Left lobe of liver (tissue), 2 donors: ENCODE measurements around the gene TMEM38A. TPM values are rescaled to one million over a fixed set of nuclear protein-coding genes. Genes with fewer than 3 reads are reported as not detected.

Source experiments
- ATAC-seq: fragments of 200-7000 bp; cut with Tn5 transposase; one replicate; pipeline ENCODE4 v1.9.1; 2020; ENCODE audit warnings: mild to moderate bottlenecking, moderate library complexity
- DNase-seq: peaks from one replicate; pipeline ENCODE4 v3.0.0-alpha.2; 2020; ENCODE audit warnings: low spot score
- total RNA-seq: library from RNA; stranded (reverse); gene quantifications from one replicate; pipeline ENCODE4 v1.2.1, GENCODE V29; 2021
- donor health status: DM: no; HTN: no; CAD: no; lungs with moderate emphysema.
- donor health status: DM: no; HTN: yes; CAD: no.

Gene TMEM38A
- total RNA-seq = 6.0 TPM

- DNase-seq (peak; percentile 68), ATAC-seq (peak; percentile 65)
Measured at GRCh38 chr19:16660763-16661479, at the start of gene TMEM38A. TMEM38A (plus strand) TSS chr19:16661139; CDS start chr19:16661218, 79 bp downstream.

- DNase-seq = no peak
- no peak for ATAC-seq
Measured at GRCh38 chr19:16612636-16613035, 48.3 kb upstream of the TMEM38A start.

- DNase-seq (no peak), ATAC-seq (no peak)
Measured at GRCh38 chr19:16613841-16614240, 47.1 kb upstream of the TMEM38A start.

- no peak for DNase-seq
- ATAC-seq = no peak
Measured at GRCh38 chr19:16614941-16615340, 46.0 kb upstream of the TMEM38A start.

GRCh38 chr19:16615808-16616207 is 45.1 kb upstream of the TMEM38A start:
- ATAC-seq = no peak
- no peak for DNase-seq

GRCh38 chr19:16618248-16618647 is 42.7 kb upstream of the TMEM38A start:
- ATAC-seq (no peak), DNase-seq (no peak)

- ATAC-seq (peak; percentile 57), DNase-seq (no peak)
Measured at GRCh38 chr19:16619457-16619856, 41.5 kb upstream of the TMEM38A start.

- DNase-seq (no peak), ATAC-seq (no peak)
Measured at GRCh38 chr19:16620018-16620417, 40.9 kb upstream of the TMEM38A start.

GRCh38 chr19:16620584-16620983 is 40.4 kb upstream of the TMEM38A start:
- ATAC-seq (peak; percentile 23), DNase-seq (no peak)

- DNase-seq (no peak), ATAC-seq (no peak)
Measured at GRCh38 chr19:16621165-16621800, 39.7 kb upstream of the TMEM38A start.

GRCh38 chr19:16623066-16623465 is 37.9 kb upstream of the TMEM38A start:
- DNase-seq (no peak), ATAC-seq (no peak)

- no peak for DNase-seq
- no peak for ATAC-seq
Measured at GRCh38 chr19:16623576-16623975, 37.4 kb upstream of the TMEM38A start.

GRCh38 chr19:16624236-16624635 is 36.7 kb upstream of the TMEM38A start:
- DNase-seq (no peak), ATAC-seq (no peak)

- ATAC-seq (no peak), DNase-seq (no peak)
Measured at GRCh38 chr19:16625163-16625958, 35.6 kb upstream of the TMEM38A start.

GRCh38 chr19:16626796-16627192 is 34.1 kb upstream of the TMEM38A start:
- DNase-seq = no peak
- ATAC-seq = no peak

- ATAC-seq (no peak), DNase-seq (no peak)
Measured at GRCh38 chr19:16627193-16627927, 33.6 kb upstream of the TMEM38A start.

GRCh38 chr19:16627928-16628182 is 33.1 kb upstream of the TMEM38A start:
- no peak for ATAC-seq
- DNase-seq = no peak

- peak; percentile 97 for DNase-seq
- ATAC-seq = peak; percentile 88
Measured at GRCh38 chr19:16628183-16628983, 32.6 kb upstream of the TMEM38A start, which contains the start of gene MED26. MED26 (minus strand) TSS chr19:16628204; CDS start chr19:16627943, 261 bp downstream.

GRCh38 chr19:16628984-16629691 is 31.8 kb upstream of the TMEM38A start:
- ATAC-seq (peak; percentile 10), DNase-seq (no peak)

- DNase-seq (no peak), ATAC-seq (no peak)
Measured at GRCh38 chr19:16631465-16631864, 29.5 kb upstream of the TMEM38A start.
